HT1080 (cell line): ENCODE data around the gene HSPA1L. TPM values are rescaled to one million over a fixed set of nuclear protein-coding genes. Genes with fewer than 3 reads are reported as not detected.
A peak's percentile ranks its signal among the peaks of the same experiment; 100 is the strongest.
"Not testable (repeated sequence)": the region's sequence is repeated elsewhere in the genome, so short reads cannot be mapped to it uniquely, and the experiment has no call there.

Experiments used
- DNase-seq: peaks from one replicate; pipeline ENCODE4 v3.0.0-alpha.2; 2015; ENCODE audit warnings: low read depth
- total RNA-seq: library from RNA; depleted of rRNA; stranded (reverse); fragments of >200 nt; shearing (Covaris generic); gene quantifications from 2 replicates; pipeline ENCODE4 v1.2.3, GENCODE V29; 2014

The HSPA1L gene
- total RNA-seq, 1 experiment from 2014 or later: 1.3 TPM

DNA sequence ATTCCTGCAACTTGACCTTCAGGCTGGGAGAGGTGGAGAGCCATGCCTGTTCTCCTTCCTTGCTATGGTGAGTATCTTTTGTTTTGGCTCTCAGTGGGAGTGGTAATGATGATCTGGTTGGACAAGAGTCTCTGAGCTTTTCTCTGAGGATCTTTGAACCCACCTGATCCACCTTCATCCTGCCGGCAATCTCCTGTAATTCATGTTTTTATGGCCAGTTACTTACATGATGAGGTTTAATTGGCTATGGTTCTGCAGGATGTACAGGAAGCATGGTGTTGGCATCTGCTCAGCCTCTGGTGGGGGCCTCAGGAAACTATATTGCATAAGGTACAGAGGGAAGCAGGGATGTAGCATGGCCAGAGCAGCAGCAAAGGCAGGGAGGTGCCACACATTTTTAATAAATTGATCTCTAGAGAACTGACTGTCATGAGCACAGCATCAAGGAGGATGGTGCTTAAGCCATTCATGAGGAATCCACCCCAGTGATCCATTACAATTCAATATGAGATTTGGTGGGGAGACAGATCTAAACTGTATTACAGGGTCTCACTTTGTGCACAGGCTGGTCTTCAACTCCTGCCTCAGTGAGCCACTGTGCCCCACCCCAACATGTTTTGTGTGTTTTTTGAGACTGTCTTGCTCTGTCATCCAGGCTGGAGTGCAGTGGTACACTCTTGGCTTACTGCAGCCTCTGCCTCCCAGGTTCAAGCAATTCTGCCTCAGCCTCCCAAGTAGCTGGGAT lies 22.5 kb upstream of the HSPA1L start:
- DNase-seq: no peak

- no peak for DNase-seq
Measured at GRCh38 chr6:31836474-31837368, 21.6 kb upstream of the HSPA1L start.

- DNase-seq: no peak
Measured at GRCh38 chr6:31836047-31836473, 21.0 kb upstream of the HSPA1L start.

- DNase-seq: peak; percentile 90
Measured at GRCh38 chr6:31834367-31835250, 19.5 kb upstream of the HSPA1L start.

- no peak for DNase-seq
Measured at GRCh38 chr6:31831350-31832215, 16.5 kb upstream of the HSPA1L start.

GRCh38 chr6:31830886-31831335 lies 15.8 kb upstream of the HSPA1L start:
- no peak for DNase-seq

DNA sequence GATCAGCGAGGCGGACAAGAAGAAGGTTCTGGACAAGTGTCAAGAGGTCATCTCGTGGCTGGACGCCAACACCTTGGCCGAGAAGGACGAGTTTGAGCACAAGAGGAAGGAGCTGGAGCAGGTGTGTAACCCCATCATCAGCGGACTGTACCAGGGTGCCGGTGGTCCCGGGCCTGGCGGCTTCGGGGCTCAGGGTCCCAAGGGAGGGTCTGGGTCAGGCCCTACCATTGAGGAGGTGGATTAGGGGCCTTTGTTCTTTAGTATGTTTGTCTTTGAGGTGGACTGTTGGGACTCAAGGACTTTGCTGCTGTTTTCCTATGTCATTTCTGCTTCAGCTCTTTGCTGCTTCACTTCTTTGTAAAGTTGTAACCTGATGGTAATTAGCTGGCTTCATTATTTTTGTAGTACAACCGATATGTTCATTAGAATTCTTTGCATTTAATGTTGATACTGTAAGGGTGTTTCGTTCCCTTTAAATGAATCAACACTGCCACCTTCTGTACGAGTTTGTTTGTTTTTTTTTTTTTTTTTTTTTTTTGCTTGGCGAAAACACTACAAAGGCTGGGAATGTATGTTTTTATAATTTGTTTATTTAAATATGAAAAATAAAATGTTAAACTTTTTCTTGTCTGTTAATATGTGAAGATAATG lies 14.7 kb upstream of the HSPA1L start:
- peak; percentile 57 for DNase-seq

GRCh38 chr6:31827286-31828079 lies 12.4 kb upstream of the HSPA1L start, which contains the start of gene HSPA1B:
Gene HSPA1B, plus strand, starts transcription at chr6:31827738. Its CDS starts 213 bp downstream, at chr6:31827951.
- DNase-seq: peak; percentile 100

DNA sequence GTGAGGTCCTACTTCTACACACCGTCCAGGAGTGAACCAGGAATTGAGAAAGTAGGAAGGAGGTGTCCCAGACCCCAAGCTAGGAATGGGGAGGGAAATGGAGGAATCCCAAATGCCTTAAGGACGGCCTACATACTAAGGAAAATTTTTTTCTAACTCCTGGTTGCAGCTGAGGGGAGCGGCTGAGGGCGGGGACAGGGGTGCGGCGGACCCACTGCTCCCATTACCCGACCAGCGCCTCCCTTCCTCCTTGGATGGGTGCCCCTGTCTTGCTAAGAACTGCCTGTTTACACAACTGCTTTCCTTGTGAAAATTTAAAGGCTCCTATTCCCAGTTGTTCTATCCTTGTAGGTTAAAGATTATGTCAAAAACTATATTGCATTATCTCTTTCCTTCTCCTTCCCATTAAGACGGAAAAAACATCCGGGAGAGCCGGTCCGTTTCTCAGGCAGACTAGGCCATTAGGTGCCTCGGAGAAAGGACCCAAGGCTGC lies 11.8 kb upstream of the HSPA1L start:
- peak; percentile 87 for DNase-seq

GRCh38 chr6:31825553-31825952 lies 10.5 kb upstream of the HSPA1L start:
- DNase-seq: no peak

- not testable (repeated sequence) for DNase-seq
Measured at GRCh38 chr6:31823592-31824196, 8.6 kb upstream of the HSPA1L start.

- peak; percentile 52 for DNase-seq
Measured at GRCh38 chr6:31822036-31822821, 7.1 kb upstream of the HSPA1L start.

GRCh38 chr6:31821301-31822035 lies 6.4 kb upstream of the HSPA1L start:
- peak; percentile 53 for DNase-seq

GRCh38 chr6:31820399-31820798 lies 5.3 kb upstream of the HSPA1L start:
- not testable (repeated sequence) for DNase-seq

DNA sequence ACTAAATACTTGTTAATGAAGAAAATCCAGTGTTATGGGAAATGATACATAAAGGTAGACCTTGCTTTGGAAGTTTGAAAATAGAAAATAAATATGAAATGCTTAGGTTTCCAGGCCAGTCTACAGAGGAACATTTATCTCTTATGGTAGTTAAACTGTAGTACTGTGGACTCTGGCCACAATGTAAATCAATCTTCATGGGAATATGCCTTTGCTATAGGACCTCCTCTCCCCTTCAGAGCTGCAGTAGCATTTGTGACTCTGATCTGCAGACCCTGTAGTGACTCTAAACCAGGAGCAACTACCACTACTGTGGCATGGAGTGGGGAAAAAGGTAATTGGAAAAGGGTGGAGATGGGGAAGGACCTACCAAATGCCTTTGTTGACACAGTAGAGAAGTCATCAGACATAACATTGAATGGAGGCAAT lies 4.8 kb upstream of the HSPA1L start:
- no peak for DNase-seq

DNA sequence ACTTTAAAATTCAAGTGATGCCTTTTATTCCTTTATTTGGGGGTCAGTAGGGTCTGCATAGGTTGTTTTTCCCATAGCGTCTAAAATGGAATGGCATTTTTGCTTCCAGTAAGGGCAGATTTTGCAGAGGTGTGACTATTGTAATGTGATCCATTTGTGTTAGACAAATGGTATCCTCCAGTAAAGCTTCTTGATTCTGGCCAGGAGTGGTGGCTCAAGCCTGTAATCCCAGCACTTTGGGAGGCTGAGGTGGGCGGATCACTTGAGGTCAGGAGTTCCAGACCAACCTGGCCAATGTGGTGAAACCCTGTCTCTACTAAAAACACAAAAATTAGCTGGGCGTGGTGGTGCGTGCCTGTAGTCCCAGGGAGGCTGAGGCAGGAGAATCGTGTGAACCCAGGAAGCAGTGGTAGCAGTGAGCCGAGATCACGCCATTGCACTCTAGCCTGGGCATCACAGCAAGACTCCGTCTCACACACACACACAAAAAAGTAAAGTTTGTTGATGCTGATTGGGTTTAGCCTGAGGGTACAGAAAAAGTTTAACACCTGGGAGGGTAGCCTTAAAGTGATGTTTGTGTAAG lies 2.9 kb upstream of the HSPA1L start:
- not testable (repeated sequence) for DNase-seq
